HG03108 (cell line): ENCODE measurements around the gene OR5K4.
"Not testable (repeated sequence)": the region's sequence is repeated elsewhere in the genome, so short reads cannot be mapped to it uniquely, and the experiment has no call there.

Experiments
- ATAC-seq: cut with Tn5 transposase; IDR thresholded peaks from one replicate; pipeline ENCODE4 v1.9.1; 2021; ENCODE audit warnings: moderate library complexity; ENCODE audit not compliant: unreplicated experiment

OR5K4 gene

GRCh38 chr3:98367464-98368246 is 14.0 kb downstream of the OR5K4 start:
- ATAC-seq, result no peak

DNA sequence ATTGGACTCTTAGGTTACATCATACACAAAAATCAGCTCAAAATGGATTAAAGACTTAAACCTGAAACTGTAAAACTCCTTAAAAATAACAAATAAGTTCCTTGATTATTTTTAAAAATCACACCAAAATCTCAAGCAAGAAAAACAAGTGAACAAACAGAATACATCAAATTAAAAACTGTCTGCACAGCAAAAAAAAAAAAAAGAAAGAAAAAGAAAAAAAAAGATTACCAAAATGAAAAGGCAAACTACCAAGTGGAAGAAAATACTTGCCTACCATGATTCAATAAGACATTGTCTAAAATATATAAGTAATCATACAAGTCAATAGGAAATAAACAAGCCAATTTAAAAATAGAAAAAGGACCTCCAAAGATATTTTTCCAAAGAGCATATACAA is 17.5 kb downstream of the OR5K4 start:
- ATAC-seq, result no peak

GRCh38 chr3:98371853-98372252 is 18.2 kb downstream of the OR5K4 start:
- ATAC-seq, result no peak

GRCh38 chr3:98372445-98372844 is 18.8 kb downstream of the OR5K4 start:
- no peak for ATAC-seq

- no peak for ATAC-seq
Measured at GRCh38 chr3:98376631-98377030, 23.0 kb downstream of the OR5K4 start.

DNA sequence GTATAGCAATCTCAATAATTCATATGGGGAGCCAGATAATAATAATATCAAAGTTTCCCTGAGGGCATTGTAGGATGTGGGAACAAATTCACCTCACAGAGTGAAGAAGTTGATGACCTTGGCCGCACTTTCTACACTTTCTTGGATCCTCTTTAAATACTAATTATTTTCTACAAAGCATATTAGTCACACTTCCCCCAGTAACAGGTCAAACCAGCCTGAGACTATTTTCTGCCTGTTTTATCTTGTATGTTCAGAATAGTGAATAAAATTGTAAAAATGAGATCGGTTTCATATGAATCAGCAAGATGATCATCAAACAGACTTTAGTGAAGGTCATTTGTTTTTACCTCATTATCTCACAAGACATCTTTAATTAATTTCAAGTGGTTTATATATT is 34.5 kb downstream of the OR5K4 start:
- ATAC-seq, result no peak

GRCh38 chr3:98390366-98390765 is 36.7 kb downstream of the OR5K4 start, which contains the start of gene OR5K3:
OR5K3 (plus strand) TSS chr3:98390666; CDS start chr3:98390666, 0 bp downstream.
- ATAC-seq, result no peak

GRCh38 chr3:98395101-98395500 is 41.4 kb downstream of the OR5K4 start:
- ATAC-seq, result no peak

DNA sequence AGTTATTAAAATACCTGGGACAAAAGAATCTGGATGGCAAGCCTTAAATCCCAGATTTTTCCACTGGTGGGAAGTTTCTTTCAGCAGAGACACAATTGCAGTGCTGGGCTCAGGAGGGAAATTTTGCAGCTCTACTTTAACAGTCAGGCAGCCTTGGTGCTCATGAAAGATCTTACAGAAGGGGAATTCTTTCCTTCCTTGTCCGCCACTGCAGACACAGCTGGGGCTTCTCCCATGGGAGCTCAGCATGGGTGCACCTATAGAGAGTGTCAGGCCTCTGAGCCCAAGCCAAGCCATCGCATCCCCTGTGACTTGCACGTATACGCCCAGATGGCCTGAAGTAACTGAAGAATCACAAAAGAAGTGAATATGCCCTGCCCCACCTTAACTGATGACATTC is 42.8 kb downstream of the OR5K4 start:
- ATAC-seq, result not testable (repeated sequence)

DNA sequence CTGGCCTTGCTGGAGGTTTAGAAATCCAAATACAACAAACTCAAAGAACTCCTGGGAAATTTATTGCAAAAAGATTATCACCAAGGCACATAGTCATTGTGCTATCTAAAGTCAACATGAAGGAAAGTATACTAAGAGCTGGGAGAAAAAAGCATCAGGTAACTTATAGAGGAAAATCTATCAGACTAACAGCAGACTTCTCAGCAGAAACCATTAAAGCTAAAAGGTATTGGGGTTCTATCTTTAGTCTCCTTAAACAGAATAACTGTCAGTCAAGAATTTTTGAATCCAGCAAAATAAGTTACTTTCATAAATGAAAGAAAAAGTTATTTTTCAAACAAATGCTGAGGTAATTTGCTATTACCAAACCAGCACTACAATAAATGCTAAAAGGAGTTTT is 44.9 kb downstream of the OR5K4 start:
- ATAC-seq, result no peak

DNA sequence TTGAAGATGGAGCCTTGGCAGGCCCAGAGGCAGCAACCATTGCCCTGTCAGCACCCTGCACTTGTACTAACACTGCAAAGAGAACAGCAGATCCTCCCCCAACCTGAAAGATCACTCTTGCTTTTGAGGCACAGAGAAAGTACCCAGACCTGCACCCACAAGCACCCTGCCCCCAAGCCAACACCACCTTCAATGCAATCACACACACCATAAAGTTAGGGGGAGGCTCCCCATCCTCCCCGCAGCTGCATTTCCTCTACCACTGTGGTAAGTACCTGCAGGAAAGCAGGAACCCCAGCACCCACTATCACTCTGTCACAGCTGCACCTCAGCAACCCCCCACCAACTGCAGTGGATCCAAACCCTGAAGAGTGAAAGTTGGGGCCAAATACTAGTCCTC is 48.9 kb downstream of the OR5K4 start:
- ATAC-seq, result no peak

- no peak for ATAC-seq
Measured at GRCh38 chr3:98404010-98404409, 50.4 kb downstream of the OR5K4 start.
